ENCODE measurements around the gene NAALADL2. TPM values are rescaled to one million over a fixed set of nuclear protein-coding genes. Genes with fewer than 3 reads are reported as not detected.
"Not testable (repeated sequence)": the region's sequence is repeated elsewhere in the genome, so short reads cannot be mapped to it uniquely, and the experiment has no call there.

The NAALADL2 gene
- total RNA-seq, 1 donor from 2014 or later: 0.13 TPM

DNA sequence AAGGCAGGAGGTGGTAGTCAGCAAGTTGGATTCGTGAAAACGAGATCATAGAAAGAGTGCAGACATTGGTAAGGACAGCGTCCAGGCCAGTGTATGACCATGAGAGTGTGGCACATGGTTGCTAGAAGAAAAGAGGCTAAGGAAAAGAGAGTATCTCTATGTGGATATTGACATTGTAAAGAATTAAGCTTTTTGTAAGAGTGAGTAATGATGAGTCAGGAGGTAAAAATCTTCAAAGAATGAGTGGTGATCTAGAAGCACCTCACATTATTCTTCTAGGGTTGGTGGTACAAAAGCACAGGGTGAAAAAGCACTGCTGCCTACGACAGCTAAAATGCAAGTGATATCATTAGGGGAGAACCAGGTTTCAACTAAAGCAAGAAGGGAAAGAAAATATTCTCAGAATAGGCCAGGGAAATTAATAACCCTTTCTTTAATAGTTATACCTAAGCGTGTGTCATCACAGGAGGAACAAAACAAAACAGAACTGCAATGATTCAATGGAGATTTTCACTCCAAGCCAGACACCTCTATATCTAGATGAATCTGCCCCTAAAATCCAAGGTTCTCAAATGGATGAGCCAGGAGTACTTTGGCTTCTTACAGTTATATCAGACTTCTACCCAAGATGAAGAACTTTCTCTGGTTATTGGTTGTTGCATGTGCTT is 884.7 kb downstream of the NAALADL2 start:
- no peak for DNase-seq (ENCODE audit: low read depth in 2 of 2)

DNA sequence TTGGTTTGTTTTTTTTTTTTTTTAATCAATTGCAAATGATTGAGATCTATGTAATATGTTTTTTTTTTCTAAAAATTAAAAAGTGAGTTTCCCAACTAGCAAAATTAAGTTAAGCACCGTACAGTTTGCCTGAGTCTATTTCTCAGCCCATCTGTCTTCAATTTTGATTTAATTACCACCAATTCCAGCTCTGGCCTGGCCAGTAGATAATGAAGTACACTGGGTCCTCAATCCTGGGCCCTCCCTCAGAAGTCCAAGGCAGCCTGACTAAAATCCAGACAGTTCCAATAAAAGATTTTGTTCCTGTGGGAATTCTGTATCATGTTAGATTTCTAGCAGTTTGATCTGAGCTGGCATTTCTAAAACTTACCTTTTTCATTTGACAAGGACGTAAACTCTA is 887.2 kb downstream of the NAALADL2 start:
- no peak for DNase-seq (ENCODE audit: low read depth in 2 of 2)

DNA sequence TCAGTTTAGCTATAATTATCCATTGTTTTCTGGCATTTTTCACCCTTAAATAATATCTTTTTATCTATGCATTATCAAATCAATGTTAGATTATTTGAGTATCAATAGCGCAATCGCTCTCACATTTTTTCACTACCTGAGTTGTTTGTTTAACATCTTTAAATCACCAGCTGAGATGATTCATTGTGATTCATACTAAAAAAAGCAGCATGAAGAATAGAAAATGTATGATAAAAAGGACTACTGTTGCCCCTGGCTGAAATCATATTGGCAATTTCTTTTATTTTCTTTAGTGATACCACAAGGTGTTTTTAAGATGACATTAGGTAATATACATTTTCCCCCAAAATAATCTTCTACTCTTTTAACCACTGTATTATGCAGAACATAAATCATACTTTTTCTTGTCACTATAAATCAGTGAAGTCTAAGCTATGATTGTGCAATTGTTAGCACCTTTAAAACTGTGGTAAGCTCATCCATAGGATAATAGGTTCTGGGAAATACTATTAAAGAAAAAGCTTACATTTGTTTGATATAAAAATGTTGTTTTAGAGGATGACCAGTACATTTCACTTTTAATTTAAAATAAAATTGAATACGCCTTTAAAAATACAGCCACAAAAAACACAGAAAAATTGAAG is 889.1 kb downstream of the NAALADL2 start:
- DNase-seq (ENCODE audit: low read depth in 2 of 2): no peak

DNA sequence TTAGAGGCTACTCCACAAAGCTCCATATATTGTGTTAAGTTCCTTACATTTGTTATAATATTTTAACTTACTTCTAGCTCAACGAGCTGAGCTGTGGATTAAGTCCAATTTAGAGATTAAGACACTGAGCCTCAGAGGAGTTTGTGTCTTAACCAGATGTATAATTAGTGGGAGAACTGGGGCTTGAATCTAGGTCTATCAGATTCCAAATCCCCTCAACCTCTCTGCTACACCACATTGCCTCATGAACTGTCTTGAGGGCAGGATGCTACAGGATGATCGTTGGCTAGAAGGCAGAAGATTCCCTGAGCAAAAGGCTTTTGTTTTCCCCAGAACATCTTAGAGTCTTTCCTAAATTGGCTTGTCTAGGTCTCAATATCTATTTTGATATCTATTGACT is 890.8 kb downstream of the NAALADL2 start:
- no peak for DNase-seq (ENCODE audit: low read depth in 2 of 2)

DNA sequence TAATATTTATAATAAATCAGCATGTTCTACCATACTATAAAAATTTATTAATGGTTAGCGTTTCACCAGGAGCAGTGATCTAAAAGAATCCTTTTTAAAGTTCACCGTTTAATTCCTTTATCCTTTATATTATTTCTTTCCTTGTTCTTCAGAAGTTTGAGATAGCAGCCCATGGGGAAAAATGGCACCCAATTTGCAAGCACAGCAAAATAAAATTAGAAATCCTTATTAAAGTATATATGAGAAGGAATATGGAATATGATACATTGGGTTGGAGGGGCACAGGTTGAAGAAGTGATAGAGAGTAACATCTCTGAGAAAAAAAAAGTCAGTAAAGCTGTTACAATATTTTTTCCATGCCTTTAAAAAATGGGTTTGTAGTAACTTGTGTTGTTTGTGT is 892.0 kb downstream of the NAALADL2 start:
- DNase-seq (ENCODE audit: low read depth in 2 of 2): no peak

DNA sequence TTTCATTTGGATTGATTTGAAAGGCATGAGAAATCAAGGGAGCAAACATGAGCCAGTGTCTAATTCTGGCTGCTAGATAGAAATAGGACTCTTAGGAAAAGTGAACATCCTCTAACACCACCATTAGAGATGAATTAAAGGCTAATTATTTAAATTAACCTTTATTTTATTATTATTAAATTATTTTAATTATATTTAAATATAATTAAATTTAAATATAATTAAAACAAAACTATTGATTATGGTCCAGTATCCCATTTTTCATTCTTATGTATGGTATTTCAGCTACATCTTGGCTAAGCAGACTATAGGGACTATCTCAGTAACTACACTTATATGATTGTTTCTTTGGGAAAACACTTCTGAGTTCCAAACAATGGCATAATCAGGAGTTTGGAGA is 904.8 kb downstream of the NAALADL2 start:
- DNase-seq (ENCODE audit: low read depth in 2 of 2): no peak

DNA sequence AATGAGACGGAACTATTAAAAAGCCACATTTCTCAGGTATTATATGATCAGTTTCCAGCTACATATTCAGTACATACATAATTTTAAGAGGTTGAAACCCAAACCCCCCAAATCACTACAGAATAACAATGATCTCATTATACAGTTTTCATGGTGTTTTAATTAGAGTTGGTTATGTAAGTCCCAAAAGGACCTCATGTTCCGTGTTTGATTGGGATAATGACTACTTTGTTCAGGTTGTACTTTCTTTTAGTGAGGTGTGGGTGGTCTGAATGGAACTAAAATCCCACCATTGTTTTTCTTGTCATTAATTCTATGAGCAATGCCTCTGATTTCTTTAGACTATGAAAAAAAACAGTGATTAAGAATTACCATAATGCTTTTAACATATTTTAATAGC is 905.6 kb downstream of the NAALADL2 start:
- no peak for DNase-seq (ENCODE audit: low read depth in 2 of 2)

DNA sequence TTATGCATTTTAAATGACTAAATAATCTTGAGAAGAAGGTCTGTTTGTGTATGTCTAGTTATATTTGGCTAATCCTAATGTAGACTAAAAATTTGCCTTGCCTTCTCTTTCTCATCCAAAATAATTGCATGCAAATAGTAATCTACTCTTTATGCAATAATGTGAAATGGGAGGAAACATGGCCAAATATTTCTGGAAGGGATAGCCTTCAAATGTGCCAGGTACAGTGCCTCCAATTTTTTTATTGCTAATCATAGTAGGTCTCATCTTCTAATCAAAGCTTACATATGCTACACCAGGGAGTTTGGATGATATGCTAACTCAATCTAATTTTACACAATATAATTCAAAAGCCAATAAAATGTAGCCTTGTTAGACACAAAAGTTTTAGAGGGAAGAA is 911.3 kb downstream of the NAALADL2 start:
- no peak for DNase-seq (ENCODE audit: low read depth in 2 of 2)

DNA sequence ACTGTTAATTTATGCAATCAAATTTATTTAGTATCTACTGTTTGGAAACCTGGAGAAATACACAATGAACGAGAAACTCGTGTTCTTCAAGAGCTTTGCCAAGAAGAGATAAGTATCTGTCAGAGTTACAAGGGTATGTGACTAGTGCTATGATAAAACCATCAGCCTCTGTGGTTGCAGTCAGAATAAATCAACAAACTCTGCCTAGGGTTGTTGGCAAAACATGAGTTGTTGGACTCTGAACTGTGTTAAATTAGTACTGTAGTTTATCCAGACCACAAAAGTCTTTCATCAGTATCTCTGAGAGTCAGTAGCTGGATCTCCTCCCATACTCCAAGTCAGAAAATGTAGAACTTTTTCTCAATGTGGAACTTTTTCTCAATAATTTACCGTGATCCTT is 918.4 kb downstream of the NAALADL2 start:
- no peak for DNase-seq (ENCODE audit: low read depth in 2 of 2)

DNA sequence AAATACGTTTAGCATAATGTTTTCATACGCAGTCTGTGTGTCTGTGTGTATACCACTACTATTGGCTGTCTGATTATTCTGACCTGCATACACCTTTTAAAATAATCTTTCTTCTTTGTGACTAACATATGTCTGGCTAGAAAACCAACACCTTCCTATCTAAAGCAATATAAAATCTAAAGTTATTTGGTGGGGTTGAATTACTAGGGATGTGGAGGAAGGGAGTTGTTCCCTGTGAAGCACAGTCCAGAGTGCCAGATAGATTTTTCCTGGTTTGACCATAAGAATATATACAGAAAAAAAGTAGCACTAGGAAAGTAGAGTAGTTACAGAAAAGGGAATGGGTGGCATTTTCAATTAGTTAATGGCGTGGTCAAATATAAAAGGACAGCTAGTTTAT is 918.8 kb downstream of the NAALADL2 start:
- DNase-seq (ENCODE audit: low read depth in 2 of 2): no peak

DNA sequence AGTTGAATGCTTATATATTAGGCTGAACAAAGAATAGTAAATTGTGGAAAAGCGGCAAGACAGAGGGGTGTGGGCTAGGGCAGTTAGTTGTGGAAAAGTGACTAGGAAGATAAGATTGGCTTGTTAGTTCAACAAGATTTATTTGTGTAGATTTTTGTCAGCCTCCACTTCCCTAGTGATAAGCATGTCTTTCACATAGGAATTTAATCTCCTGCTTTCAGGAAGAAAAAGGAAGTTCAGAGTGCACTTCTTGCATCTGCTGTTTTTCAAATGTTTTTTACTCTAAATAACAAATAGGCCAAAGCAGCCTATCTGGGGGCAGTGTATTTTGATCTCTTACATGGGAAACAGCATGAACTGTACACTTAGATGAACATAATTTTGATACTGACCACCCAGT is 919.9 kb downstream of the NAALADL2 start:
- no peak for DNase-seq (ENCODE audit: low read depth in 2 of 2)

DNA sequence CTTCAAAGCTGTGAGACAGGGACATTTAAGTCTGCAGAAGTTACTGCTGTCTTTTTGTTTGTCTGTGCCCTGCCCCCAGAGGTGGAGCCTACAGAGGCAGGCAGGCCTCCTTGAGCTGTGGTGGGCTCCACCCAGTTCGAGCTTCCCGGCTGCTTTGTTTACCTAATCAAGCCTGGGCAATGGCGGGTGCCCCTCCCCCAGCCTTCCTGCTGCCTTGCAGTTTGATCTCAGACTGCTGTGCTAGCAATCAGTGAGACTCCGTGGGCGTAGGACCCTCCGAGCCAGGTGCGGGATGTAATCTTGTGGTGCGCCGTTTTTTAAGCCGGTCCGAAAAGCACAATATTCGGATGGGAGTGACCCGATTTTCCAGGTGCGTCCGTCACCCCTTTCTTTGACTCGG is 928.0 kb downstream of the NAALADL2 start:
- not testable (repeated sequence) for DNase-seq (ENCODE audit: low read depth in 2 of 2)

DNA sequence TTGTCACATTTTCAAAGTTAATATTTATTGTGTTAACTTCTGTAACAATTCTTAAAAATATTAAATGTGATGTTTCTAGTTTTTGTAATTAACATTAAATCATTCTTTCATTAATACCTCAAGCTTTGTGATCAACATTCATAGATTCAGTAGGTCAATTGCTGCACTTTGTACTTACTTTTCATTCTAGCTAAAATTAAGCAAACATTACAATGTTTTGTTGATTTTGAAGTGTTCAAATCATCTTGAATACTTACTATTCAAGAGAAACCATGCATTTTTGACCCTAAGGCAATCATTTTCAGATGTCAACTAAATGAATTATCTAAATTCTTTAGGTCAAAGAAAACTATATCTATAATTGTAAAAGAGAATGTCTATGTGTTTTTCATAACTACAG is 933.1 kb downstream of the NAALADL2 start:
- no peak for DNase-seq (ENCODE audit: low read depth in 2 of 2)

DNA sequence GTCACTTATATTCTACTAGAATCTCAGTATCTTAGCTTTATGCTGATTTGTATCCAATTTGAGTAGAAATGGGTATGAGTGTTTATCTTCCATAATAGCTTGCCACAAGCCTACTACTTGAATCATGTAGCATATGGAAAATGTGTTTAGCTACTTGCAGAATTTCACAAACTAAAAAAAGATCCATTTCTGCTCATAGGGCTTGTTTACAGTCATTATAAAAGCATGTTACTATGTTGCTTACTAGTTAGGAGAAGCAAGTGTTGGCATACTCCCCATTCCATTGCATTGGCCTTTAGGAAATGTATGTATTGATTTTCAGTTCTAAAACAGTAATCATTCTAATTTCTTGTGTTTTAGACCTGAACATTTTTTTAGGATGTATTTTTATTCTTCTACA is 939.2 kb downstream of the NAALADL2 start:
- no peak for DNase-seq (ENCODE audit: low read depth in 2 of 2)

DNA sequence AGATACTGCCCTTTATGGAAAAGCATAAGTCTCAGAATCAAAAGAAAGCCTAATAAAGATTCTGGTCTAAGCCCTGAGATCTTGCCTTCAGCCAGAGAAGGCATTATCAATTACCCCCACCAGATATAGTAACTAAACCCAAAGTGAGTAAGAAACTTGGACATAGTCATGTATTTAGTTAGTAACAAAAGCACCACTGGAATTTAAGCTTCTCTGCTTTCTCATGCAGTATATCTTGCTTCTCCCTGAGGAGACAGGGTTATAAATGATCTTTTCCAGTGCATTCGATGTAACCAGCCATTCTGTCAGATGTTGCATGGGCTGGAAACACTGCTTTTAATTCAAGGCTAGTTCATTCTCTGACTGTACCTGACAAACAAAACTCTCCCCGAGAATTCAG is 946.7 kb downstream of the NAALADL2 start:
- no peak for DNase-seq (ENCODE audit: low read depth in 2 of 2)

DNA sequence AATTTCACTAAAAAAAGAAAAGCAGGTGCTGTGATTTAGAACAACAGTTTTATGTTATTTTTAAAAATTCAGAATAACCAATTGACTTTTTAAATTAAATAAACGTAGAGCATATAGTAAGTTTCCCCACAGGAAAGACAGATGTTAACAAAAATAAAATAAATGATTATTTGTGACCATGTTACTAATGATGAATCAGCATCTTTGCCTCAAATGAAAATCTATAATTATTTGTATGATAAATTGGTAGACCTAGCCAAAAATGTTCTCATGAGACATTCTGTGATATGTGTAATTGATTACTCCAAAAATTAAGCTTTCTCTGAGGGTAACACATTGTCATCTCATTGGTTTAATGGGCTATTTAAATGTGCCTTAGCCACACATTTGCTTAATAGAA is 948.0 kb downstream of the NAALADL2 start:
- no peak for DNase-seq (ENCODE audit: low read depth in 2 of 2)

DNA sequence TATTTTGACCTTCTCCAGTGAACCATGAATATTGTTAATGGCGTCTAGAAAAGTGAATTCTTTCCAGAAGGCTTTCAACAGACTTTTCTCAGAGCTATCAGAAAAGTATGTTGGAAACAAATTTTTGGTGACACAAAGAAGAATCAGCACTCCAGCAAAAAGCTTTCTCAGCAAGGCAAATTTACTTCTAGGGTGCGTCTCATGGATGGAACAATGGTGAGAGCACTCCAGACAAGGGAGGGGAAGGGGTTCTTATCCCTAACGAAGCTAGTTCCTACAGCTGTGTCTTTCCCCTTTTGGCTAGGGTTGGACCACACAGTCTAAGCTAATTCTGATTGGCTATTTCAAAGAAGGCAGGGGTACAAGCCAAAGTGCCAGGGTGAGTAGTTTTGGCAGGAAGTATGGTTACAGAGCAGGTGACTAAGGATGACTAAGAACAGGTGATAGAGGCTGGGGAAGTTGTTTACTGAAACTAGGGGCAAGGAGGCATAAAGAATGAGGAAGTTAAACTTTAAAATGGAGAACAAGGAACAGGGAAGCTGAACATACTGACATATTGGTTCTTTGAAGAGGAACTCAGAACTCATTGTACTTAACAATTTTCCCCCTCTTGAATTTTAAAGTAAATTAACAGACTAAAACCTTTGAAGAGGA is 959.8 kb downstream of the NAALADL2 start:
- DNase-seq (ENCODE audit: low read depth in 2 of 2): no peak

DNA sequence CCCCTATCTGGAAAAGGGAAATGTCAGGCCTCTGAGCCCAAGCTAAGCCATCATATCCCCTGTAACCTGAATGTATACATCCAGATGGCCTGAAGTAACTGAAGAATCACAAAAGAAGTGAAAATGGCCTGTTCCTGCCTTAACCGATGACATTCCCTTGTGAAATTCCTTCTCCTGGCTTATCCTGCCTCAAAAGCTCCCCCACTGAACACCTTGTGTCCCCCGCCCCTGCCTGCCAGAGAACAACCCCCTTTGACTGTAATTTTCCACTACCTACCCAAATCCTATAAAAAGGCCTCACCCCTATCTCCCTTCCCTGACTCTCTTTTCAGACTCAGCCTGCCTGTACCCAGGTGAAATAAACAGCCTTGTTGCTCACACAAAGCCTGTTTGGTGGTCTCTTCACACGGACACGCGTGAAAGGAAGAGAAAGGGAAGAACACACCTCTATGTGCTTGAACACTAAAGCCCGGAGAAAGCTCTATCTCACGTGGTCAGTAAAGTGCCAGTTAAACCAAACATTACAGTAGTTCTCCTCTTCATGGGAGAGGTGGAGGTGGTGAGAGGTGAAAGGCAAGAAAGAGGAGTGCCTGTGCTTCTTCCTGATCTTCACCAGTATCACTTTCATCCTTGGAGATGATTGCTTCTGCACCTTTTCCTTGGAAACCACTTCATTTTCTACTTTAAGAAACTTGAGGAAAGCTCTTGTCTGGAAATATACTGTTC is 963.8 kb downstream of the NAALADL2 start:
- not testable (repeated sequence) for DNase-seq (ENCODE audit: low read depth in 2 of 2)

DNA sequence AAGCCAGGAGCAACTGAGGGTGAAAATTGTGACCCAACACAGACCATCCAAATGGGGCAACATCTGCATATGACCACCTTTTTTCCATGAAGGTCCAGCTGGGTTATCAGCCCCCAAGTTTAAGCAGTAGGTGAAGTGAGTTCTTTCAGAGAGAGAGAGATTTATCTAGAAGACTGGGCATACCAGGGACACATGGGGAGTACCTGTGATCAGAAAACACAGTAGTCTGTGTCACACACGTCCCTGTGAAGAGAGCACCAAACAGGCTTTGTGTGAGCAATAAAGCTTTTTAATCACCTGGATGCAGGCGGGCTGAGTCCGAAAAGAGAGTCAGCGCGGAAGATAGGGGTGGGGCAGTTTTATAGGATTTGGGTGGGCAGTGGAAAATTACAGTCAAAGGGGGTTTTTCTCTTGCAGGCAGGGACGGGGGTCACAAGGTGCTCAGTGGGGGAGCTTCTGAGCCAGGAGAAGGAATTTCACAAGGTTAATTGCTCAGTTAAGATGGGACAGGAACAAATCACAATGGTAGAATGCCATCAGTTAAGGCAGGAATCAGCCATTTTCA is 966.0 kb downstream of the NAALADL2 start:
- not testable (repeated sequence) for DNase-seq (ENCODE audit: low read depth in 2 of 2)

DNA sequence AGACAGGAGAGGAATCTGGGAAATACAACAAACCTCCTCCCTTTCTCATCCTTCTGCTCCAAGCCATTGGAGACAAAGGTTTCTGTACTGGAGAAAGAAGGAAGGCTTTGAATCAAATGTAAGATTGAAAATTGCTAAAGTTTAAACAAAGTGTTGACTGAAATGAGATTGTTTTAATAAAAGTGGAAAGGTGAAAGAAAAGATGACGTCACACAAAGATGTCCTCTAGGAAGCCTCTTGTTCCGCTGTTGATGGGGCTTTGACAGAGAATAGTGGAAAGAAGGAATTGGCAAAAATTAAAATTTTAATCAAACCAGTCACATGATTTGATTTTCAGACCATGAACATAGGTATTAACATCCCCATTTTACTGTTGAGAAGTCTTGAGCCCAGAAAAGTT is 967.6 kb downstream of the NAALADL2 start:
- no peak for DNase-seq (ENCODE audit: low read depth in 2 of 2)

DNA sequence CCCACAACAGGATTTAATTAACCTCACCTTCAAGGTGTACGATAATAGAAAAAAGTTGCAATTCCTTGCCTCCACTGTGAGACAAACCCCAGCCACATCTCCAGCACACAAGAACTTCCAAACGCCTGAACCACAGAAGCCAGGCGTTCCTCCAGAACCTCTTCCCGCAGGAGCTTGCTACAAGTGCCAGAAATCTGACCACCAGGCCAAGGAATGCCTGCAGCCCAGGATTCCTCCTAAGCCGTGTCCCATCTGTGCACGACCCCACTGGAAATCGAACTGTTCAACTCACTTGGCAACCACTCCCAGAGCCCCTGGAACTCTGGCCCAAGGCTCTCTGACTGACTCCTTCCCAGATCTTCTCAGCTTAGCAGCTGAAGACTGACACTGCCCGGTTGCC is 970.7 kb downstream of the NAALADL2 start:
- not testable (repeated sequence) for DNase-seq (ENCODE audit: low read depth in 2 of 2)

DNA sequence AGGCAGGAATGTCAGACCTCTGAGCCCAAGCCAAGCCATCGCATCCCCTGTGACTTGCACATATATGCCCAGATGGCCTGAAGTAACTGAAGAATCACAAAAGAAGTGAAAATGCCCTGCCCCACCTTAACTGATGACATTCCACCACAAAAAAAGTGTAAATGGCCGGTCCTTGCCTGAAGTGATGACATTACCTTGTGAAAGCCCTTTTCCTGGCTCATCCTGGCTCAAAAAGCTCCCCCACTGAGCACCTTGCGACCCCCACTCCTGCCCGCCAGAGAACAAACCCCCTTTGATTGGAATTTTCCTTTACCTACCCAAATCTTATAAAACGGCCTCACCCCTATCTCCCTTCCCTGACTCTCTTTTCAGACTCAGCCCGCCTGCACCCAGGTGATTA is 976.6 kb downstream of the NAALADL2 start:
- DNase-seq (ENCODE audit: low read depth in 2 of 2): not testable (repeated sequence)
